Naive thymus-derived CD4-positive, alpha-beta T cell (primary cell): ENCODE measurements around the gene APP. TPM values are rescaled to one million over a fixed set of nuclear protein-coding genes. Genes with fewer than 3 reads are reported as not detected.

ENCODE experiments used
- ATAC-seq: fragments of 150-1000 bp; cut with Tn5 transposase; 2 replicates; pipeline ENCODE4 v1.10.0; 2021; ENCODE audit warnings: mild to moderate bottlenecking, moderate library complexity
- CTCF ChIA-PET: fragments of 350-600 bp; sonication (Branson Sonifier 250); formaldehyde crosslinking; loops from one replicate; lab custom pipeline; 2021; ENCODE audit warnings: antibody characterized with exemption; lab: Charles Lee
- POLR2A ChIA-PET: fragments of 350-600 bp; sonication (Branson Sonifier 250); formaldehyde crosslinking; loops from one replicate; lab custom pipeline; 2021; ENCODE audit warnings: antibody characterized with exemption, inconsistent platforms; lab: Charles Lee
- DNase-seq, 9 donors: peaks; one replicate each; pipeline versions ENCODE4 v3.0.0 to v3.0.0-alpha.2; 2020 to 2022; ENCODE audit warnings: mixed read lengths in 1 of 9
- H3K27ac ChIP-seq: one replicate; pipeline ENCODE4 v1.7.0; 2013; ENCODE audit warnings: mild to moderate bottlenecking, low read depth, low read length, moderate library complexity
- H3K27me3 ChIP-seq, 2 donors: one replicate each; pipeline ENCODE4 v1.7.0; 2013; ENCODE audit warnings: low read length in 2 of 2, mild to moderate bottlenecking in 2 of 2, moderate library complexity in 2 of 2; ENCODE audit not compliant: control insufficient read depth in 2 of 2, insufficient read depth in 2 of 2
- H3K36me3 ChIP-seq, 3 experiments: 1 replicate in 2 of 3; 2 replicates in 1 of 3; pipeline ENCODE4 v1.7.0; 2013; ENCODE audit warnings: low read length in 3 of 3, mild to moderate bottlenecking in 3 of 3, moderate library complexity in 1 of 3; ENCODE audit not compliant: insufficient read depth in 3 of 3, control insufficient read depth in 2 of 3
- H3K4me1 ChIP-seq, 2 donors: one replicate each; pipeline ENCODE4 v1.7.0; 2013; ENCODE audit warnings: low read length in 2 of 2, mild to moderate bottlenecking in 2 of 2, moderate library complexity in 1 of 2; ENCODE audit not compliant: control insufficient read depth in 2 of 2, insufficient read depth in 2 of 2
- H3K4me3 ChIP-seq: 2 replicates; pipeline ENCODE4 v1.7.0; 2013; ENCODE audit warnings: mild to moderate bottlenecking, low read length
- H3K9me3 ChIP-seq, 3 experiments: 1 replicate in 2 of 3; 2 replicates in 1 of 3; pipeline ENCODE4 v1.7.0; 2013; ENCODE audit warnings: low read length in 3 of 3; ENCODE audit not compliant: control insufficient read depth in 2 of 3
- H3K27ac Mint-ChIP-seq, 9 donors: one replicate each; pipeline ENCODE4 v1.8.0; 2020 to 2022; ENCODE audit warnings: mixed read lengths in 9 of 9, mild to moderate bottlenecking in 8 of 9, moderate library complexity in 5 of 9, inconsistent platforms in 2 of 9
- H3K27me3 Mint-ChIP-seq, 5 donors: one replicate each; pipeline ENCODE4 v1.8.0; 2021 to 2022; ENCODE audit warnings: mixed read lengths in 5 of 5, mild to moderate bottlenecking in 1 of 5
- H3K36me3 Mint-ChIP-seq, 5 donors: one replicate each; pipeline ENCODE4 v1.8.0; 2020 to 2022; ENCODE audit warnings: mixed read lengths in 5 of 5, mild to moderate bottlenecking in 3 of 5, inconsistent platforms in 1 of 5
- H3K4me1 Mint-ChIP-seq, 7 donors: one replicate each; pipeline ENCODE4 v1.8.0; 2020 to 2022; ENCODE audit warnings: mixed read lengths in 7 of 7, mild to moderate bottlenecking in 3 of 7, inconsistent platforms in 1 of 7
- H3K4me3 Mint-ChIP-seq, 10 donors: one replicate each; pipeline ENCODE4 v1.8.0; 2020 to 2022; ENCODE audit warnings: mild to moderate bottlenecking in 10 of 10, mixed read lengths in 10 of 10, moderate library complexity in 6 of 10, inconsistent platforms in 2 of 10
- H3K9me3 Mint-ChIP-seq, 11 donors: one replicate each; pipeline ENCODE4 v1.8.0; 2020 to 2022; ENCODE audit warnings: mixed read lengths in 11 of 11, mild to moderate bottlenecking in 4 of 11, inconsistent platforms in 1 of 11, moderate library complexity in 1 of 11
- intact Hi-C, 2 donors: fragments of 100-400 bp; cut with micrococcal nuclease; formaldehyde crosslinking; loops; one replicate each; pipeline ENCODE4 v1.15.1; 2023
- polyA plus RNA-seq, 2 donors: library from polyadenylated mRNA; unstranded; fragments of 300-500 nt; fragmentation: Illumina TruSeq; gene quantifications; one replicate each; pipeline ENCODE4 v1.2.3, GENCODE V29; 2021
- total RNA-seq, 6 experiments: library from RNA in 5 of 6; stranded (reverse) in 5 of 6; gene quantifications; 1 replicate in 5 of 6; 2 replicates in 1 of 6; pipeline ENCODE4 v1.2.3 and lab custom pipeline; 2021 to 2026

APP gene
- total and polyA plus RNA-seq, 7 experiments from 2014 or later = 19.8 to 68.0 (median 54.9) TPM

DNA sequence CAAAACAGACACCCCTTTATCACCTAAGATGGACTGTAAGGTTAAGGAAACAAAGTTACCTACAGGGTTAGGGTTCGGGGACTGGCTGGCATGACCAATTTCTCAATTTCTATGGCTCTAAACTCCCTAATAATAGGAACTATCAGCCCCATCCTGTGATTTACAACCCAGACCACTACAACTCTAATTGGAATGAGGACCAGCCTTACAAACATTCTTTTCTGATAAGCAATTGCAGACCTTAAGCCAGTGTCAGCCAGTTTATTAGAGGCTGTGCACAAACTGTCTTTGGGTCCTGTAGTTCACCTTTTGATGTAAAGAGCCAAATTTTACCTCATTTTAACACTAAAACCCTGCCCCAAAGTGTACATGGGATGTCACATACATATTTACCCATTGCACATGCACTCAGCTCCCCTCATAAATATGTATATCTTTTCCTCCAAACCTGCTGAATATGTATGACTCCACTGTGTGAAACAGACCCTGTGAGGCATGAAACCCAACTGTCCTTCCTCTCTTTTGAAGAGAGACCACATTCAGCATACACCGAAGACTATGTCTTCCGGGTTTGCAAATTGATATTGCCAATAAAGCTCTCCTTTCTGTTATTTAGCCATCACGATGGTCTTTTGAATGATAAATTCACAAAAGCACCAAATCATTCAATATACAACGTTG is 7.3 kb upstream of the APP start:
- no peak for ATAC-seq
- Histone ChIP-seq H3K4me3 (no peak overlapping the region), H3K4me1 (no peaks in the 10 kb centered on the region), H3K27ac (no peak overlapping the region), H3K9me3 (no peaks in the 10 kb centered on the region), H3K27me3 (no peaks in the 10 kb centered on the region), H3K36me3 (no peaks in the 10 kb centered on the region)
- Mint-ChIP-seq H3K27ac (no peak overlapping the region), H3K9me3 (no peaks in the 10 kb centered on the region), H3K4me3 (no peak overlapping the region), H3K36me3 (no peaks in the 10 kb centered on the region), H3K27me3 (peaks cover 0 to 9% (median 6%) of the 10 kb centered on the region in 5 donors), H3K4me1 (peaks cover 0 to 2% (median 0%) of the 10 kb centered on the region in 7 donors)
- ChIA-PET CTCF (no interaction called here), POLR2A (no interaction called here)
- intact Hi-C loops = loop anchor here in 1 of 2 donors (10.0 kb wide), 1 partner anchor 507 kb away; no protein-coding TSS in a partner anchor
- no peak for DNase-seq

DNA sequence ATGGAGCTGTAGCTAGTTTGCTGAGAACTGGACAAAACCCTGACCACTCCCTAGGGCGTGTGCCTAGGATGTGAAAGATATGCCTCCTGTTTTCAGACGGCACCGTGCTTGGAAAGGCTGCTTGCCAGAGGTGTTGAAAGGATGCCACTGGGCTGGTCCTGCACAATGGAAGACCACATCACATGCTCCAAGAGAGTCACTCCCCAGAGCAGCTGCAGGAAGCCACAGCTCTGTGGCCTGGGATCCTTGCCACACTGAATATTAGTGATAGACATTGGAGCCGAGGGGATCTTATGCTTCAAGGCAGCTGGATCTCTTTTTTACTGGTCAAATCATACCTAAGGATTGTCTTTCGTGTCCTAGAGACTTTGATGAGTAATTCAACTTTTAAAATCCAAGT is 6.6 kb upstream of the APP start:
- peak overlapping the region in 1 of 10 donors; percentile 6 for H3K4me3 Mint-ChIP-seq
- ATAC-seq = no peak
- CTCF ChIA-PET = no interaction called here

DNA sequence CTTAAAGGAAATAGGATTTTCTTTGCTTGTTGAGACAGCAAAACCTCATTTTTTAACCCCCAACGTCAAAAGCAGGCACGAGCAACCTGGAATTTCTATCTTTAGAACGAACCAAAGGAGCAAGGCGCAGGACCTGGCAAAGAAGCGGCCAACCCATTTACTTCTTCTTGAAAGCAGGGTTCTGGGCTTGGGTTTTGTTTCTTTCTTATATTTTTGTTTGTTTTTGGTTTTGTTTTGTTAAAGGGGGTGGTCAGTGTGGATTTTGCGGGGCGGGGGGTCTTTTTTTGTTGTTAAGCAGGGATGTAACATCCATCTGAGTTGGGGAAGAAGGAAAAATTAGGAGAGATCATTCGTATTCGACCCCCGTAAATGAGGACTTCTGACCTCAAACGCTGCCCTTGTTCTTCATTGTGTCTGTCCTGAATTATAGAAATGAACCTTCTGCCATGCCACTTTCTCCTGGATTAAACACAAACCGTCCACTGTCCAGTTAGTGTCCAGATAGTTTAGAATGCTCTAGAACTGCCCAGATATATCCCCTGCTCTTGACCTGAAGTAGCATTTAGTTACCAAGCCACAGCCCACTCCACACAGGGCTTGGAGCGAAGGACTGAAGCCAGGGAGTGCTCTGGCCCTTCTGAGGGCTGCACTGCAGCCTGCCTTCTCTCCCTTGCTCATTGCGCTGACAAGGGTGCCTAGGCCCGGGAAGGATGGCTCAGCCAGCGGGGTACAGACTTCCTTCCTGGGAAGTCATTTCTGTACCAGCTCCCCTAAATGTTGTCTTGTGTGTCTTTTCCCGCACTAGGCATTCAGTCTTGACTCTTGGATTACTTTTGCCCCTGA is 909 bp upstream of the APP start:
- peak overlapping the region; percentile 67 for H3K4me3 ChIP-seq
- ATAC-seq = no peak
- intact Hi-C loops = loop anchor here (2.0 to 10.0 kb wide), 5 partner anchors 101 to 609 kb away; partner anchors contain the start of genes ATP5PF (in 1 of the 2) and GABPA (in 1 of the 2)
- peaks cover 0 to 13% (median 0%) of the 10 kb centered on the region in 3 experiments for H3K36me3 ChIP-seq
- DNase-seq = no peak
- Mint-ChIP-seq H3K4me3 (peak overlapping the region; percentile 84 to 99 (median 94)), H3K9me3 (no peaks in the 10 kb centered on the region), H3K27me3 (peaks cover 0 to 2% (median 0%) of the 10 kb centered on the region in 5 donors), H3K27ac (peak overlapping the region; percentile 16 to 76 (median 68)), H3K36me3 (no peaks in the 10 kb centered on the region), H3K4me1 (peaks cover 5 to 32% (median 22%) of the 10 kb centered on the region in 7 donors)
- no peaks in the 10 kb centered on the region for H3K27me3 ChIP-seq
- ChIA-PET POLR2A (interaction anchor here (0.6 to 1.1 kb wide), 4 partner anchors 100 to 437 kb away, joined by 3 to 4 read pairs (median 4); partner anchors contain the start of genes ATP5PF and GABPA), CTCF (interaction anchor here (0.6 to 1.8 kb wide), 9 partner anchors 44 to 575 kb away, joined by 3 to 13 read pairs (median 4); partner anchors contain the start of genes ATP5PF and GABPA)
- no peaks in the 10 kb centered on the region for H3K9me3 ChIP-seq
- no peak overlapping the region for H3K27ac ChIP-seq
- peaks cover 0 to 6% of the 10 kb centered on the region in 2 donors for H3K4me1 ChIP-seq

More for the DNA sequence above, 6.6 kb upstream of the APP start:
- no peak for DNase-seq
- Mint-ChIP-seq H3K27me3 (peaks cover 0 to 9% (median 6%) of the 10 kb centered on the region in 5 donors), H3K9me3 (no peaks in the 10 kb centered on the region), H3K27ac (no peak overlapping the region), H3K4me1 (peaks cover 0 to 2% (median 0%) of the 10 kb centered on the region in 7 donors), H3K36me3 (no peaks in the 10 kb centered on the region)
- POLR2A ChIA-PET = no interaction called here
- intact Hi-C loops = loop anchor here in 1 of 2 donors (10.0 kb wide), 1 partner anchor 508 kb away; no protein-coding TSS in a partner anchor
- Histone ChIP-seq H3K4me1 (no peaks in the 10 kb centered on the region), H3K4me3 (no peak overlapping the region), H3K9me3 (no peaks in the 10 kb centered on the region), H3K36me3 (no peaks in the 10 kb centered on the region), H3K27me3 (no peaks in the 10 kb centered on the region), H3K27ac (no peak overlapping the region)

GRCh38 chr21:26169611-26170470 is 729 bp downstream of the APP start:
- no peaks in the 10 kb centered on the region for H3K9me3 Mint-ChIP-seq
- Histone ChIP-seq H3K27me3 (no peaks in the 10 kb centered on the region), H3K36me3 (peaks cover 0 to 13% (median 0%) of the 10 kb centered on the region in 3 experiments), H3K4me1 (peaks cover 0 to 6% of the 10 kb centered on the region in 2 donors), H3K4me3 (peak overlapping the region; percentile 67), H3K9me3 (no peaks in the 10 kb centered on the region), H3K27ac (peak overlapping the region; percentile 68)
- ATAC-seq = peak; percentile 36
- H3K27me3 Mint-ChIP-seq = no peaks in the 10 kb centered on the region
- H3K36me3 Mint-ChIP-seq = no peaks in the 10 kb centered on the region
- ChIA-PET CTCF (interaction anchor here (0.6 to 3.3 kb wide), 8 partner anchors 12 to 561 kb away, joined by 3 to 20 read pairs (median 8); no protein-coding TSS in a partner anchor), POLR2A (interaction anchor here (1.0 to 1.8 kb wide), 3 partner anchors 12 to 435 kb away, joined by 4 to 9 read pairs (median 5); partner anchors contain the start of genes ATP5PF and GABPA)
- DNase-seq = peak; percentile 19 to 65 (median 40)
- peak overlapping the region; percentile 28 to 94 (median 79) for H3K27ac Mint-ChIP-seq
- intact Hi-C loops = loop anchor here (1.0 to 10.0 kb wide), 15 partner anchors 21 to 607 kb away; partner anchors contain the start of genes ATP5PF (in 1 of the 2) and GABPA (in 1 of the 2)
- peak overlapping the region; percentile 91 to 99 (median 96) for H3K4me3 Mint-ChIP-seq
- peaks cover 5 to 43% (median 26%) of the 10 kb centered on the region in 7 donors for H3K4me1 Mint-ChIP-seq

GRCh38 chr21:26169061-26169610 is 1.4 kb downstream of the APP start:
- DNase-seq (peak in 8 of 9 donors; percentile 17 to 72 (median 60)), ATAC-seq (peak; percentile 73)
- peaks cover 5 to 43% (median 26%) of the 10 kb centered on the region in 7 donors for H3K4me1 Mint-ChIP-seq
- no peaks in the 10 kb centered on the region for H3K36me3 Mint-ChIP-seq
- peak overlapping the region; percentile 68 for H3K27ac ChIP-seq
- CTCF ChIA-PET = interaction anchor here (0.6 to 3.3 kb wide), 9 partner anchors 11 to 273 kb away, joined by 3 to 20 read pairs (median 3); no protein-coding TSS in a partner anchor
- H3K27ac Mint-ChIP-seq = peak overlapping the region; percentile 28 to 94 (median 88)
- H3K27me3 Mint-ChIP-seq = no peaks in the 10 kb centered on the region
- intact Hi-C loops = loop anchor here in 1 of 2 donors (1.0 to 5.0 kb wide), 5 partner anchors 20 to 548 kb away; no protein-coding TSS in a partner anchor
- no peaks in the 10 kb centered on the region for H3K9me3 Mint-ChIP-seq
- peak overlapping the region; percentile 91 to 99 (median 96) for H3K4me3 Mint-ChIP-seq
- POLR2A ChIA-PET = interaction anchor here (0.7 to 1.8 kb wide), 5 partner anchors 11 to 201 kb away, joined by 3 to 9 read pairs (median 5); no protein-coding TSS in a partner anchor
- H3K9me3 ChIP-seq = no peaks in the 10 kb centered on the region
- H3K4me1 ChIP-seq = peaks cover 0 to 6% of the 10 kb centered on the region in 2 donors
- peak overlapping the region; percentile 67 for H3K4me3 ChIP-seq
- no peaks in the 10 kb centered on the region for H3K27me3 ChIP-seq
- peaks cover 0 to 13% (median 0%) of the 10 kb centered on the region in 3 experiments for H3K36me3 ChIP-seq
